Measurements from ENCODE around the gene MARS1. TPM values are rescaled to one million over a fixed set of nuclear protein-coding genes. Genes with fewer than 3 reads are reported as not detected.

MARS1 gene
- total RNA-seq, 4 donors from 2014 or later, result 55.2 to 173 (median 97.8) TPM

DNA sequence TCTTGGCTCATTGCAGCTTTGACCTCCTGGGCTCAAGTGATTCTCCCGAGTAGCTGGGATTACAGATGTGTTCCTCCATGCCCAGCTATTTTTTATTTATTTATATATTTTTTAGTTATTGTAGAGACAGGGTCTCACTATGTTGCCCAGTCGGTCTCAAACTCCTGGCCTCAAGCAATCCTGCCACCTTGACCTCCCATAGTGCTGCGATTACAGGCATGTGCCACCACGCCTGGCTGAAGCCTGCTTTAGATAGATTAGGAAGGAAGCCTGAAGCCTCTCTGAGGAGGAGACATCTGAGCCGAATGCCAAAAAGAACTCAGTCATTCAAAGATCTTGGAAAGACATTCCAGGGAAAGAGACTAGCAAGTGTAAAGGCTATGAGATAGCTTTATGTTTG, 43.1 kb upstream of the MARS1 start:
- Histone ChIP-seq H3K4me1 (peaks cover 5 to 7% of the 10 kb centered on the region in 2 donors), H3K9me3 (no peaks in the 10 kb centered on the region), H3K27ac (no peak overlapping the region), H3K27me3 (no peaks in the 10 kb centered on the region), H3K4me3 (replicated peaks in 1 of 3) (no peak overlapping the region), H3K36me3 (no peaks in the 10 kb centered on the region)
- no peak for TF ChIP-seq POLR2A (IDR thresholded peaks at IDR 0.05)
- TF ChIP-seq, protein P1, sequence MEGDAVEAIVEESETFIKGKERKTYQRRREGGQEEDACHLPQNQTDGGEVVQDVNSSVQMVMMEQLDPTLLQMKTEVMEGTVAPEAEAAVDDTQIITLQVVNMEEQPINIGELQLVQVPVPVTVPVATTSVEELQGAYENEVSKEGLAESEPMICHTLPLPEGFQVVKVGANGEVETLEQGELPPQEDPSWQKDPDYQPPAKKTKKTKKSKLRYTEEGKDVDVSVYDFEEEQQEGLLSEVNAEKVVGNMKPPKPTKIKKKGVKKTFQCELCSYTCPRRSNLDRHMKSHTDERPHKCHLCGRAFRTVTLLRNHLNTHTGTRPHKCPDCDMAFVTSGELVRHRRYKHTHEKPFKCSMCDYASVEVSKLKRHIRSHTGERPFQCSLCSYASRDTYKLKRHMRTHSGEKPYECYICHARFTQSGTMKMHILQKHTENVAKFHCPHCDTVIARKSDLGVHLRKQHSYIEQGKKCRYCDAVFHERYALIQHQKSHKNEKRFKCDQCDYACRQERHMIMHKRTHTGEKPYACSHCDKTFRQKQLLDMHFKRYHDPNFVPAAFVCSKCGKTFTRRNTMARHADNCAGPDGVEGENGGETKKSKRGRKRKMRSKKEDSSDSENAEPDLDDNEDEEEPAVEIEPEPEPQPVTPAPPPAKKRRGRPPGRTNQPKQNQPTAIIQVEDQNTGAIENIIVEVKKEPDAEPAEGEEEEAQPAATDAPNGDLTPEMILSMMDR (IDR thresholded peaks at IDR 0.05), result no peak
- 75 to 77% methylated on average over 5 of the region's 5 CpGs for WGBS, 2 donors
- no peak for DNase-seq
- intact Hi-C loops (cut with DNase I), result no loop called here

DNA sequence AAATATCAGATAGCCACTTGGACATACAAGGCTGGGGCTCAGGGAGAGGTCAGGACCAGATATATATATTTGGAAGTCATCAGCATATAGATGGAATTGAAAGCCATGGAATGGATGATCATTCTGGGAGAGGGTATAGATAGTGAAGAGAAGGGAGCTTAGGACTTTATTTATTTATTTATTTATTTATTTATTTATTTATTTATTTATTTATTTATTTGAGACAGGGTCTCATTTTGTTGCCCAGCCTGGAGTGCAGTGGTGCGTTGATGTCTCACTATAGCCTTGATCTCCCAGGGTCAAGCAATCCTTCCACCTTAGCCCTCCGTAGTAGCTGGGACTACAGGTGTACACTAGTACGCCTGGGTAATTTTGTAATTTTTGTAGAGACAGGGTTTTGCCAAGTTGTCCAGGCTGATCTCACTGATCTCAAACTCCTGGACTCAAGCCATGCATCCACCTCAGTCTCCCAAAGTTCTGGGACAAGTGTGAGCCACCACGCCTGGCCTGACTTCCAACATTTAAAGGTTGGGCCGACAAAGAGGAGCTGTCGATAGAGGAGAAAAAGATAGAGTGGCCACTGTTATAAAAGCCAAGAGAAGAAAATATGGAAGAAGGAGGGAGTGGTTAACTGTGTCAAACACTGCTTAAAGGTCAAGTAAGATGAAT, 41.4 kb upstream of the MARS1 start:
- Histone ChIP-seq H3K27ac (no peak overlapping the region), H3K9me3 (no peaks in the 10 kb centered on the region), H3K36me3 (no peaks in the 10 kb centered on the region), H3K4me1 (peaks cover 5 to 7% of the 10 kb centered on the region in 2 donors), H3K27me3 (no peaks in the 10 kb centered on the region), H3K4me3 (replicated peaks in 1 of 3) (no peak overlapping the region)
- TF ChIP-seq, protein P1 (IDR thresholded peaks at IDR 0.05), result no peak
- TF ChIP-seq POLR2A (IDR thresholded peaks at IDR 0.05), result no peak
- intact Hi-C loops (cut with DNase I), result no loop called here
- WGBS, 2 donors, result 48 to 55% methylated on average over 6 of the region's 6 CpGs
- DNase-seq, result peak; percentile 69 to 76

DNA sequence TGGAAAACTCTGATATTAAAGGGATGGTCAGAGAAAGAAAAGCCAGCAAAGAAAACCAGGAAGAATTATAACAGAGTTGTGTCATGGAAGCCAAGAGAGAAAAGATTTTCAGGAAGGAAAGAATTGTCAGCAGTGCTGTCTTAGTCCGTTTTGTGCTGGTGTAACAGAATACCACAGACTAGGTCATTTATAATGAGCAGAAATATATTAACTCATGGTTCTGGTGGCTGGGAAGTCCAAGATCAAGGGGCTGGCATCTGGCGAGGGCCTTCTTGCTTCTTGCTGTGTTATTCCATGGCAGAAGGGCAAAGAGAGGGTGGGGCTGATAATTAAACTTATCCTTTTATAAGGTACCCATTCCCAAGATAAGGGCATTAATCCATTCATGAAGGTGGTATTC, 39.2 kb upstream of the MARS1 start:
- intact Hi-C loops (cut with DNase I), result no loop called here
- no peak overlapping the region for H3K27ac ChIP-seq
- TF ChIP-seq POLR2A (IDR thresholded peaks at IDR 0.05), result no peak
- TF ChIP-seq, protein P1 (IDR thresholded peaks at IDR 0.05), result no peak
- no peaks in the 10 kb centered on the region for H3K36me3 ChIP-seq
- no peak for DNase-seq
- peaks cover 5 to 7% of the 10 kb centered on the region in 2 donors for H3K4me1 ChIP-seq
- no peaks in the 10 kb centered on the region for H3K27me3 ChIP-seq
- H3K9me3 ChIP-seq, result no peaks in the 10 kb centered on the region
- 89% methylated on average over 2 of the region's 2 CpGs for WGBS, 2 donors
- no peak overlapping the region for H3K4me3 ChIP-seq (replicated peaks in 1 of 3)

DNA sequence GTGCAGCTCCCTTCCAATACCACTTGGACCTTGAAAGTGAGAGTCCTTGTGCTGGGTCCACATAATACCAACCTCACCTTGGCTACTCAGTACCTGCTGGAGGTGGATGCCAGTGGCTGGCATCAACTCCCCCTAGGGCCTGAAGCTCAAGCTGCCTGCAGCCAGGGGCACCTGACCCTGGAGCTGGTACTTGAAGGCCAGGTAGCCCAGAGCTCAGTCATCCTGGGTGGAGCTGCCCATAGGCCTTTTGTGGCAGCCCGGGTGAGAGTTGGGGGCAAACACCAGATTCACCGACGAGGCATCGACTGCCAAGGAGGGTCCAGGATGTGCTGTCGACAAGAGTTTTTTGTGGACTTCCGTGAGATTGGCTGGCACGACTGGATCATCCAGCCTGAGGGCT, 38.5 kb upstream of the MARS1 start:
- DNase-seq, result no peak
- intact Hi-C loops (cut with DNase I), result no loop called here
- no peak overlapping the region for H3K4me3 ChIP-seq (replicated peaks in 1 of 3)
- H3K27ac ChIP-seq, result no peak overlapping the region
- TF ChIP-seq, protein P1 (IDR thresholded peaks at IDR 0.05), result no peak
- no peak for TF ChIP-seq POLR2A (IDR thresholded peaks at IDR 0.05)
- peaks cover 5 to 7% of the 10 kb centered on the region in 2 donors for H3K4me1 ChIP-seq
- H3K9me3 ChIP-seq, result no peaks in the 10 kb centered on the region
- H3K27me3 ChIP-seq, result no peaks in the 10 kb centered on the region
- 90 to 96% methylated on average over 4 to 7 of the region's 7 CpGs for WGBS, 2 donors
- H3K36me3 ChIP-seq, result no peaks in the 10 kb centered on the region

DNA sequence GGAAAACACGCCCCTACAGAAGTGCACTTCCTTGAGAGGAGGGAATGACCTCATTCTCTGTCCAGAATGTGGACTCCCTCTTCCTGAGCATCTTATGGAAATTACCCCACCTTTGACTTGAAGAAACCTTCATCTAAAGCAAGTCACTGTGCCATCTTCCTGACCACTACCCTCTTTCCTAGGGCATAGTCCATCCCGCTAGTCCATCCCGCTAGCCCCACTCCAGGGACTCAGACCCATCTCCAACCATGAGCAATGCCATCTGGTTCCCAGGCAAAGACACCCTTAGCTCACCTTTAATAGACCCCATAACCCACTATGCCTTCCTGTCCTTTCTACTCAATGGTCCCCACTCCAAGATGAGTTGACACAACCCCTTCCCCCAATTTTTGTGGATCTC, 37.8 kb upstream of the MARS1 start:
- Histone ChIP-seq H3K36me3 (no peaks in the 10 kb centered on the region), H3K4me1 (peaks cover 5 to 7% of the 10 kb centered on the region in 2 donors), H3K27ac (no peak overlapping the region), H3K27me3 (no peaks in the 10 kb centered on the region), H3K9me3 (no peaks in the 10 kb centered on the region), H3K4me3 (replicated peaks in 1 of 3) (no peak overlapping the region)
- intact Hi-C loops (cut with DNase I), result loop anchor here (5.0 kb wide), 2 partner anchors 143 to 183 kb away; no protein-coding TSS in a partner anchor
- WGBS, 2 donors, result 98 to 100% methylated on average over 3 of the region's 3 CpGs
- DNase-seq, result no peak
- TF ChIP-seq, protein P1 (IDR thresholded peaks at IDR 0.05), result no peak
- no peak for TF ChIP-seq POLR2A (IDR thresholded peaks at IDR 0.05)
